COLO829 (cell line): Measurements from ENCODE around the gene POC1A.
A peak's percentile ranks its signal among the peaks of the same experiment; 100 is the strongest.

Source experiments
- DNase-seq: peaks from one replicate; pipeline ENCODE4 v3.0.0; 2012; ENCODE audit warnings: low spot score

The POC1A gene

GRCh38 chr3:52154135-52155094 lies at the start of gene POC1A:
Gene POC1A (minus strand): TSS chr3:52154423. CDS start chr3:52154372, 51 bp downstream.
- DNase-seq: peak; percentile 99

- no peak for DNase-seq
These were observed 49.5 kb upstream of the POC1A start for GRCh38 chr3:52203701-52204100.

- DNase-seq: no peak
These were observed 48.3 kb upstream of the POC1A start for GRCh38 chr3:52202384-52203077.

DNA sequence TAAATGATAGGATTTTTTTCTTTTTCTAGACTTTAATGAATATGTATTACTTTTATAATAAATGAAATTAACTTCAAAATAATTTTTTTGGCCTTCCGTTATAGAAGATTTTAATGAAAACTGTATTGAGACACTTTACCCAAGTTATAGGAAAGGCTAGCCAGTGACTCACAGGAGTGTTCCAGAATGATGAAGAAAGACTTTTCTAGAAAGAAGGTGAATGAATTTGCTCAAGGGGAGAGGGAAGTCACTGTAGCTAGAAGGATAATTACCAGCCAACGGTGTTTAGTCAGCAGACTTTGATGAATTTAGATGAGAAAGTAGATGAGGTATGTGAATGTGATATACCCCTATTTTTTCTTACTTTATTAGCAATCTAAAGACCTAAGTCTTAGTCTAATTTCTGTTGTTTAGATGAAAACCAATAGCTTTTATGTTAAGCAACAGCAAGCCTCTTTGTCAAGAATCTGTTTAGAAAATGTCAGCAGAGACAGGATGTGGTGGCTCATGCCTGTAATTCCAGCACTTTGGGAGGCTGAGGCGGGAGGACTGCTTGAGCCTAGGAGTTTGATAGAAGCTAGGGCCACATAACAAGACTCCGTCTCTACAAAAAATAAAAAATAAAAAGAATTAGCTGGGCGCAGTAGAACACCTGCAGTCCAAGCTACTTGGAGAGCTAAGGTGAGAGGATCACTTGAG lies 46.9 kb upstream of the POC1A start:
- DNase-seq: no peak

DNA sequence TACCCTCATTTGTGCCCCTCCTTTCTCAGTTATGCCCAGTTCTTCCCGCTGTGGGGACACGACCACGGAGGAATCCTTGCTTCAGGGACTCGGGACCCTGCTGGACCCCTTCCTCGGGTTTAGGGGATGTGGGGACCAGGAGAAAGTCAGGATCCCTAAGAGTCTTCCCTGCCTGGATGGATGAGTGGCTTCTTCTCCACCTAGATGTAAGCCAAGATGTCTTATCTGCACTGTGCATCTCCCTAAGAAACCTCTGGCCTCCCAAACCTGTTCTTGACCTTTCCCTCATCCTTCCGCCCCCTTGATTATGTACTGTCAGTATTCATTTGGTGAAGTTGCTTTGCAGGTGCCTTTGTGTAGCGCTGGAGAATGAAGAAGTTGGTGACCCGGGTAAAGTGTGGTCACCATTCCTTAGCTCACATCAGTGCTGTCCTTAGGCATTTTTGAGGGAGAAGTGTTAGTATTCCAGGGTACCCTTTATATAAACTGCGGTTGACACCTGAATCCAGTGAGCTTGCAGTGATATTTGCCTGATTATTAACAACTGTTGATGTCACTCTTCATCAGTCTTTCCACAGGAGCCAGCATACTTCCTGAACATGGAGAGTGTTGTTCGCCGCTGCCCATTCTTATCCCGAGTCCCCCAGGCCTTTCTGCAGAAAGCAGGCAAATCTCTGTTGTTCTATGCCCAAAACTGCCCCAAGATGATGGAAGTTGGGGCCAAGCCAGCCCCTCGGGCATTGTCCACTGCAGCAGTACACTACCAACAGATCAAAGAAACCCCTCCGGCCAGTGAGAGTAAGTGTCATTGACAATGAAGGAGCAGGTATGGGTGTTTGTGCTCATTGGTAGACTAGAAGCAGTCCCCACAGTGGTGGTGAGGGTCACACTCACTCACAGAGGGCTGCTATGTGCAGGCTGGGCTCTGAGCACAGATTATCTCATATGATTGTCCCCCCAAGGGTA lies 44.7 kb upstream of the POC1A start:
- DNase-seq: no peak

DNA sequence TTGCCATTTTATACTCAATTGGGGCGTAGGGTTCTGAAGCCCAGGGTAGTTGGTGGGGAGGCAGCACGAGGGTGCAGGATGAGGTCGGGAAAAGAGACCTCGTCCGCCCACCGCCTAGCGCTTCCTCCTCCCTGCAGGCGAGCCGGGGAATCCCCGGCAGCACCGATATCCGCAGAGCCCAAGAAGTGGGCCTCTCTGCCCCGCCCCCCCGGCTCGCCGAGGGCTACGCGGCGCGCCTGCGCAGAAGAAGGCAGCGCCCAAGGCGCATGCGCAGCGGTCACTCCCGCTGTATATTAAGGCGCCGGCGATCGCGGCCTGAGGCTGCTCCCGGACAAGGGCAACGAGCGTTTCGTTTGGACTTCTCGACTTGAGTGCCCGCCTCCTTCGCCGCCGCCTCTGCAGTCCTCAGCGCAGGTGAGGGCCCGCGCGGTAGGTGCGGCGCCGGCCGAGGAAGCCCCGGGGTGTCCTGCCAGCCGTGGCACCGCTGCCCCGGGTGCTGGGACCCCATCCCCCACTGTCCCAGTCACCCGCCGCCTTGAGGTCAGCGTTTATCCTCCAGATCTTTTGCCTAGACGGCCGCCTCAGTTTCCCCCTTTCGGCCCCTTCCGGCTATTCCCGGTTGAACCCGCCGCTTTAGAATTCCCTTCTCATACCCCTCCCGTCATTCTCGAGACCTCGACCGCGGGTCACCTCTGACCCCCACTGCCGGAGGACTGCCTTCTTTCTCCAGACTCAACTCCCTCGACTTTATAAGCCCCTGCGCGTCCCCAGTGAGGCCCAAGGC lies 43.8 kb upstream of the POC1A start, which contains the start of gene ALAS1:
TSS of gene ALAS1 (plus strand) at position 319 of the 784 bp plus-strand sequence. CDS start 1,082 bp downstream, outside the sequence.
- peak; percentile 98 for DNase-seq

DNA sequence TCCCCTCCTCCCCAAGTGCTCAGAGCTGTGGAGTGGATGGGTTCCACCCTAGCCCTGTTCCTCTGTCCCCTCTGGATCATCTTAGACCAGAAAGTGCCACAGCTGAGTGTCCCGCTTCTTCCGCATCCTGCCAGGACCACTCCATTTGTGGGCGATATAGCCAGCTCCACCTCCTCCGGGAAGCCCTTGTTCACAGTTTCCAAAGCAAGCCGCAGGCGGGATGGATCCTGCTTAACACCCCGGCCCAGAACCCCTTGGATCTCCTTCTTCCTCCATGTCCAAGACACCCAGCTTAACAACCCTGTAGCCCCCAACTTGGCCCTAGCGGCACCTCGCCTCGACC lies 43.2 kb upstream of the POC1A start:
- no peak for DNase-seq

GRCh38 chr3:52196977-52197376 lies 42.8 kb upstream of the POC1A start:
- DNase-seq: no peak

GRCh38 chr3:52195823-52196331 lies 41.7 kb upstream of the POC1A start:
- DNase-seq: peak; percentile 56

- DNase-seq: no peak
These were observed 41.0 kb upstream of the POC1A start for GRCh38 chr3:52195291-52195597.

GRCh38 chr3:52194485-52195290 lies 40.5 kb upstream of the POC1A start:
- no peak for DNase-seq

DNA sequence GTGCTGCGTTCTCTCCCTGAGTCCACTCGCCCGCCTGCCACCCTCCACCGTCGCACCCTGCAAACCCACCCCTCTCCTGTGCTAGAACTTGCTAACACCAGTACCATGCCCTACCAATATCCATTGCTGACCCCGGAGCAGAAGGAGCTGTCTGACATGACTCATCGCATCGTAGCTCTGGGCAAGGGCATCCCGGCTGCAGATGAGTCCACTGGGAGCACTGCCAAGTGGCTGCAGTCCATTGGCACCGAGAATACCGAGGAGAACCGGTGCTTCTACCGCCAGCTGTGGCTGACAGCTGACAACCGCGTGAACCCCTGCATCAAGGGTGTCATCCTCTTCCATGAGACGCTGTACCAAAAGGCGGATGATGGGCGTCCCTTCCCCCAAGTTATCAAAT lies 38.8 kb upstream of the POC1A start:
- peak; percentile 36 for DNase-seq

DNA sequence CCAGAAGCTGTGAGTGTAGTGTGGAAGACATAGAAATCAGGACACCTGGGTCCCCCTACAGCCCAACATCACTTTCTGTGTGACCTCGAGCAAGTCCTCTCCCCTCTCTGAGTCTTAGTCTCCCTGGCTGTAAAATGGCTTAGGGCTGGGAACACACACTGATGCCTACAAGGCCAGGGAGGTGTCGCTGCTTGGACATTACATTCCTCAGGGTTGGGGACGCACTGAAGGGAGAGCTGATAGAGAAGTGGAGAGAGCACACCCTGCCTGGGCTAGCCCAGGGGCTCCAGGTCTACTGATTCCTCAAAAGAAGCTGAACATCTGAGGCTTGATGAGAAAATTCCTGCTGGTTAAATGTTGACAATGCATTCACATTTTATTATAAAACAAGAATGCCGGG lies 37.4 kb upstream of the POC1A start:
- DNase-seq: no peak

- DNase-seq: no peak
These were observed 36.3 kb upstream of the POC1A start for GRCh38 chr3:52190294-52191074.

DNA sequence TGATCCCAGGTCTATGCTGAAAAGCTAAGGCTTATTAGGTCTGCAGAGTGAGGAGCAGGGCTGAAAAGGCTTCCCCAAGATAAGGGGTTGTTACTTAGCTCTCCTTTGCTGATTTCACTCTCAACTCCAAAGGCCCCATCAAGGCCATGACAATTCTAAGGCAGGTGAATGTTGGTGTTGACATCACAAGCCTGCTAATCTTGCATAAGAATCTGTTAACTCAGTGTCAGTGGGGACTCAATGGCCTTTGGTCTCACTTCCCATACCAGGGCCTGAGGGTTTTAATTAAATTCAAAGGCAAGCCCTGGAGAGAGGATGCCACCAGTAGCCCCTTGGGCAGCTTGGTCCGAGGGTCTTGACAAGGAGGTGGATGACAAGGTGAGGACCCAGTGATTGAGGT lies 34.3 kb upstream of the POC1A start:
- no peak for DNase-seq

DNA sequence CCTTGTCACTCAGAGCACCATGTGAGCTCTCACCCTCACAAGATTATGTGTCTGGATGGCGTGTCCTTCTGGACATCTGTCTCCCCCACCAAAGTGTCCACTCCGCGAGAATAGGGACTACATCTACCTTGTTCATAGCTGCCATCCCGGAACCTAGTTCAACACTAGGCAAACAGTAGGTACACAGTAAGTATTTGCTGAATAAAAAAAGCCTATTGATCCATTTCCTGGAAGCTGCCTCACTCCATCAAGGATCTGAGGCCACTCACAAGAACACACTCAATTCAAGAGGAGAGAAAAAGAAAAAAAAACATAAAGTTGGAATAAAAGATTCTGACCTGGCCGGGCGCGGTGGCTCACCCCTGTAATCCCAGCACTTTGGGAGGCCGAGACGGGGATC lies 32.5 kb upstream of the POC1A start:
- no peak for DNase-seq

GRCh38 chr3:52185837-52186236 lies 31.6 kb upstream of the POC1A start:
- no peak for DNase-seq

GRCh38 chr3:52185311-52185710 lies 31.1 kb upstream of the POC1A start:
- DNase-seq: no peak

DNA sequence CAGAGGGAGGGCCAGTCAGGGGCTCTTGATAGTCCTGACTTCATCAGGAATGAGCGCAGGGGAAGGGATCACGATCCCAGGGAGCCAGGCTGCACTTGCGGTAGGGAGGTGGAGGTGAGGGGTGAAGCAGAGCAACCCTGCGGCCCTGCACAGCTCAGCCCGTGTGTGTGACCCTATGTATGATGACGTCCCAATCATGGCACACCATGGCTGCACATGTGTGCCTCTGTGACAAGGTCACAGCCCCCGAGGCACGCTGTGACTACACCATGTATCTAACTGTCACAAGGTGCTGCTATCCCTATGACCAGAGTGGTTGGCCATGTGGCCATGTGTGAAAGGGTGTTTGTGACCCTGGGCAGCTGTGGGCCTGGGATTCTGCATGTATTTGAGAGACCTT lies 30.5 kb upstream of the POC1A start:
- no peak for DNase-seq
